ENCODE data around the gene ATP2B2. TPM values are rescaled to one million over a fixed set of nuclear protein-coding genes. Genes with fewer than 3 reads are reported as not detected.

The ATP2B2 gene
- total RNA-seq, 1 experiment from 2014 or later, result not detected

GRCh38 chr3:10432156-10432845, 73.1 kb downstream of the ATP2B2 start:
- CTCF ChIA-PET, result no interaction called here
- Histone ChIP-seq H4K20me1 (ENCODE audit: insufficient read depth) (no peaks in the 10 kb centered on the region), H3K27me3 (ENCODE audit: insufficient read depth, low read length) (peaks cover 15% of the 10 kb centered on the region; the same call in 1 of the 2 replicates), H3K9me2 (ENCODE audit: insufficient read depth) (no peaks in the 10 kb centered on the region), H3K4me2 (ENCODE audit: low read length) (no peak overlapping the region), H3K9ac (ENCODE audit: low read length) (no peak overlapping the region), H3K4me1 (ENCODE audit: control insufficient read depth in 1 of 2, insufficient read depth in 2 of 2, low read length in 2 of 2) (no peaks in the 10 kb centered on the region), H3K9me3 (ENCODE audit: control insufficient read depth in 1 of 2, insufficient read depth in 1 of 2, low read depth in 1 of 2, low read length in 2 of 2) (no peaks in the 10 kb centered on the region), H3K4me3 (replicated peaks in 1 of 2; ENCODE audit: low read depth in 1 of 2, low read length in 2 of 2) (no peak overlapping the region), H3K27ac (ENCODE audit: low read depth, low read length) (no peak overlapping the region), H2AFZ (ENCODE audit: low read depth, low read length, poor library complexity, severe bottlenecking) (no peak overlapping the region), H3K79me2 (ENCODE audit: insufficient read depth, low read length) (no peaks in the 10 kb centered on the region), H3K36me3 (ENCODE audit: control insufficient read depth in 1 of 2, insufficient read depth in 2 of 2, low read length in 2 of 2) (no peaks in the 10 kb centered on the region)
- intact Hi-C loops (cut with micrococcal nuclease), result no loop called here
- ATAC-seq (no peak), DNase-seq (ENCODE audit: low read depth, low spot score) (no peak)
- RAD21 ChIA-PET (ENCODE audit: low non-redundant PET in 1 of 2, low total read pairs in 2 of 2, uncharacterized antibody in 2 of 2, unreplicated experiment in 2 of 2), result no interaction called here
- no peak for TF ChIP-seq ELF1 (IDR thresholded peaks at IDR 0.05; ENCODE audit: borderline replicate concordance, low read depth)
- TF ChIP-seq CBX3 (IDR thresholded peaks at IDR 0.05; ENCODE audit: low read depth), result no peak
- no peak for TF ChIP-seq TCF7L2 (IDR thresholded peaks at IDR 0.05; ENCODE audit: borderline replicate concordance, extremely low read depth, insufficient read depth, insufficient read length)
- TF ChIP-seq ZNF274 (IDR thresholded peaks at IDR 0.05; ENCODE audit: low read depth, low read length), result no peak
- TF ChIP-seq EZH2phosphoT487 (IDR thresholded peaks at IDR 0.05; ENCODE audit: borderline replicate concordance), result no peak
- no peak for TF ChIP-seq REST (IDR thresholded peaks at IDR 0.05; ENCODE audit: low read depth)
- no peak for TF ChIP-seq RAD21 (IDR thresholded peaks at IDR 0.05; ENCODE audit: low read depth)
- TF ChIP-seq POLR2AphosphoS5 (IDR thresholded peaks at IDR 0.05; ENCODE audit: low read depth, low read length), result no peak
- no peak for TF ChIP-seq YY1 (IDR thresholded peaks at IDR 0.05; ENCODE audit: extremely low read depth, insufficient replicate concordance, low read depth, low read length)
- no peak for TF ChIP-seq SRF (IDR thresholded peaks at IDR 0.05; ENCODE audit: low read depth)
- TF ChIP-seq EZH2 (IDR thresholded peaks at IDR 0.05), result no peak
- no peak for TF ChIP-seq MAX (IDR thresholded peaks at IDR 0.05)
- no peak for TF ChIP-seq JUND (IDR thresholded peaks at IDR 0.05)
- TF ChIP-seq ATF3 (IDR thresholded peaks at IDR 0.05), result no peak
- TF ChIP-seq FOSL1 (IDR thresholded peaks at IDR 0.05; ENCODE audit: low read depth), result no peak
- TF ChIP-seq SP1 (IDR thresholded peaks at IDR 0.05; ENCODE audit: low read depth), result no peak
- TF ChIP-seq POLR2A (IDR thresholded peaks at IDR 0.05; ENCODE audit: borderline replicate concordance, extremely low read depth, insufficient read depth, insufficient read length), result no peak
- TF ChIP-seq ZBTB33 (IDR thresholded peaks at IDR 0.05; ENCODE audit: extremely low read depth, insufficient replicate concordance, low read length), result no peak
- POLR2A ChIA-PET, result no interaction called here
- BruUV-seq (replicated peaks), result no TSS peak

Measured in HCT116 (cell line).